Duodenal mucosa (tissue), 2 donors: ENCODE data around the gene CPPED1.

Experiments used
- H3K27ac ChIP-seq: one replicate; pipeline ENCODE4 v1.7.0; 2013; ENCODE audit warnings: low read depth, low read length
- H3K27me3 ChIP-seq, 2 donors: one replicate each; pipeline ENCODE4 v1.7.0; 2013; ENCODE audit warnings: low read length in 2 of 2, control low read depth in 1 of 2; ENCODE audit not compliant: insufficient read depth in 2 of 2, control insufficient read depth in 1 of 2
- H3K36me3 ChIP-seq, 2 donors: one replicate each; pipeline ENCODE4 v1.7.0; 2013; ENCODE audit warnings: low read length in 2 of 2, control low read depth in 1 of 2; ENCODE audit not compliant: insufficient read depth in 2 of 2, control insufficient read depth in 1 of 2
- H3K4me1 ChIP-seq, 2 donors: one replicate each; pipeline ENCODE4 v1.7.0; 2013; ENCODE audit warnings: low read length in 2 of 2, control low read depth in 1 of 2; ENCODE audit not compliant: insufficient read depth in 2 of 2, control insufficient read depth in 1 of 2
- H3K4me3 ChIP-seq, 2 donors: one replicate each; pipeline ENCODE4 v1.7.0; 2013; ENCODE audit warnings: low read length in 2 of 2, low read depth in 1 of 2
- H3K9ac ChIP-seq, 2 donors: one replicate each; pipeline ENCODE4 v1.7.0; 2013; ENCODE audit warnings: low read length in 2 of 2, low read depth in 1 of 2
- H3K9me3 ChIP-seq, 2 donors: one replicate each; pipeline ENCODE4 v1.7.0; 2013; ENCODE audit warnings: low read length in 2 of 2, control low read depth in 1 of 2; ENCODE audit not compliant: control insufficient read depth in 1 of 2

CPPED1 gene

GRCh38 chr16:12675852-12676251, 127.8 kb downstream of the CPPED1 start:
- Histone ChIP-seq H3K27me3 (no peaks in the 10 kb centered on the region), H3K9me3 (peaks cover 0 to 4% of the 10 kb centered on the region in 2 donors), H3K9ac (no peak overlapping the region), H3K4me3 (no peak overlapping the region), H3K36me3 (peaks cover 3 to 4% of the 10 kb centered on the region in 2 donors), H3K4me1 (no peaks in the 10 kb centered on the region), H3K27ac (no peak overlapping the region)

- Histone ChIP-seq H3K4me3 (no peak overlapping the region), H3K27ac (no peak overlapping the region), H3K4me1 (no peaks in the 10 kb centered on the region), H3K27me3 (no peaks in the 10 kb centered on the region), H3K9ac (no peak overlapping the region), H3K36me3 (peaks cover 0 to 3% of the 10 kb centered on the region in 2 donors), H3K9me3 (no peaks in the 10 kb centered on the region)
Observed at GRCh38 chr16:12675046-12675445, 128.6 kb downstream of the CPPED1 start.

GRCh38 chr16:12674524-12674923, 129.2 kb downstream of the CPPED1 start:
- Histone ChIP-seq H3K4me1 (no peaks in the 10 kb centered on the region), H3K4me3 (no peak overlapping the region), H3K36me3 (peaks cover 0 to 3% of the 10 kb centered on the region in 2 donors), H3K9me3 (no peaks in the 10 kb centered on the region), H3K9ac (no peak overlapping the region), H3K27ac (no peak overlapping the region), H3K27me3 (no peaks in the 10 kb centered on the region)

- H3K27ac ChIP-seq: no peak overlapping the region
- H3K27me3 ChIP-seq: no peaks in the 10 kb centered on the region
- no peaks in the 10 kb centered on the region for H3K4me1 ChIP-seq
- H3K36me3 ChIP-seq: peaks cover 0 to 3% of the 10 kb centered on the region in 2 donors
- H3K9ac ChIP-seq: no peak overlapping the region
- peaks cover 0 to under 1% of the 10 kb centered on the region in 2 donors for H3K9me3 ChIP-seq
- no peak overlapping the region for H3K4me3 ChIP-seq
Observed at GRCh38 chr16:12674071-12674470, 129.6 kb downstream of the CPPED1 start.

GRCh38 chr16:12673466-12673865, 130.2 kb downstream of the CPPED1 start:
- Histone ChIP-seq H3K9me3 (peaks cover 0 to 7% of the 10 kb centered on the region in 2 donors), H3K27ac (no peak overlapping the region), H3K36me3 (peaks cover 0 to 3% of the 10 kb centered on the region in 2 donors), H3K9ac (no peak overlapping the region), H3K4me1 (no peaks in the 10 kb centered on the region), H3K27me3 (no peaks in the 10 kb centered on the region), H3K4me3 (no peak overlapping the region)

GRCh38 chr16:12672986-12673385, 130.7 kb downstream of the CPPED1 start:
- no peak overlapping the region for H3K9ac ChIP-seq
- H3K9me3 ChIP-seq: peaks cover 2 to 12% of the 10 kb centered on the region in 2 donors
- no peak overlapping the region for H3K27ac ChIP-seq

GRCh38 chr16:12669908-12670307, 133.8 kb downstream of the CPPED1 start:
- Histone ChIP-seq H3K4me3 (no peak overlapping the region), H3K9ac (no peak overlapping the region), H3K27me3 (no peaks in the 10 kb centered on the region), H3K4me1 (no peaks in the 10 kb centered on the region), H3K9me3 (peaks cover 5 to 19% of the 10 kb centered on the region in 2 donors), H3K27ac (no peak overlapping the region), H3K36me3 (peaks cover 0 to 3% of the 10 kb centered on the region in 2 donors)

More at GRCh38 chr16:12672986-12673385, 130.7 kb downstream of the CPPED1 start:
- no peaks in the 10 kb centered on the region for H3K27me3 ChIP-seq
- no peak overlapping the region for H3K4me3 ChIP-seq
- no peaks in the 10 kb centered on the region for H3K4me1 ChIP-seq
- H3K36me3 ChIP-seq: peaks cover 0 to 3% of the 10 kb centered on the region in 2 donors

- Histone ChIP-seq H3K4me1 (no peaks in the 10 kb centered on the region), H3K9me3 (peaks cover 5 to 19% of the 10 kb centered on the region in 2 donors), H3K27me3 (no peaks in the 10 kb centered on the region), H3K9ac (no peak overlapping the region), H3K36me3 (peaks cover 6 to 9% of the 10 kb centered on the region in 2 donors), H3K4me3 (no peak overlapping the region), H3K27ac (no peak overlapping the region)
Observed at GRCh38 chr16:12667909-12668308, 135.8 kb downstream of the CPPED1 start.

- no peak overlapping the region for H3K27ac ChIP-seq
- H3K9me3 ChIP-seq: peaks cover 5 to 19% of the 10 kb centered on the region in 2 donors
- H3K4me1 ChIP-seq: no peaks in the 10 kb centered on the region
- H3K4me3 ChIP-seq: no peak overlapping the region
- no peak overlapping the region for H3K9ac ChIP-seq
- H3K27me3 ChIP-seq: no peaks in the 10 kb centered on the region
- H3K36me3 ChIP-seq: peaks cover 6 to 17% of the 10 kb centered on the region in 2 donors
Observed at GRCh38 chr16:12664164-12664733, 139.4 kb downstream of the CPPED1 start.

GRCh38 chr16:12661656-12662172, 142.0 kb downstream of the CPPED1 start:
- H3K4me3 ChIP-seq: no peak overlapping the region
- peaks cover 6 to 17% of the 10 kb centered on the region in 2 donors for H3K36me3 ChIP-seq
- H3K27me3 ChIP-seq: no peaks in the 10 kb centered on the region
- no peak overlapping the region for H3K27ac ChIP-seq
- H3K4me1 ChIP-seq: no peaks in the 10 kb centered on the region
- peaks cover 0 to 6% of the 10 kb centered on the region in 2 donors for H3K9me3 ChIP-seq
- H3K9ac ChIP-seq: no peak overlapping the region
